Measurements from ENCODE around the gene SYT14. TPM values are rescaled to one million over a fixed set of nuclear protein-coding genes. Genes with fewer than 3 reads are reported as not detected.
"Not testable (repeated sequence)": the region's sequence is repeated elsewhere in the genome, so short reads cannot be mapped to it uniquely, and the experiment has no call there.

The SYT14 gene
- total RNA-seq, 2 experiments from 2014 or later, result not detected

- H3K36me3 Mint-ChIP-seq, result no peaks in the 10 kb centered on the region
- no peak overlapping the region for H3K4me3 Mint-ChIP-seq
- no peaks in the 10 kb centered on the region for H3K4me1 Mint-ChIP-seq
- no peak overlapping the region for H3K27ac Mint-ChIP-seq
- peaks cover 24% of the 10 kb centered on the region for H3K27me3 Mint-ChIP-seq
- DNase-seq, result no peak
- H3K9me3 Mint-ChIP-seq, result peaks cover 2% of the 10 kb centered on the region
Measured at GRCh38 chr1:210144736-210145135, 206.7 kb downstream of the SYT14 start.

DNA sequence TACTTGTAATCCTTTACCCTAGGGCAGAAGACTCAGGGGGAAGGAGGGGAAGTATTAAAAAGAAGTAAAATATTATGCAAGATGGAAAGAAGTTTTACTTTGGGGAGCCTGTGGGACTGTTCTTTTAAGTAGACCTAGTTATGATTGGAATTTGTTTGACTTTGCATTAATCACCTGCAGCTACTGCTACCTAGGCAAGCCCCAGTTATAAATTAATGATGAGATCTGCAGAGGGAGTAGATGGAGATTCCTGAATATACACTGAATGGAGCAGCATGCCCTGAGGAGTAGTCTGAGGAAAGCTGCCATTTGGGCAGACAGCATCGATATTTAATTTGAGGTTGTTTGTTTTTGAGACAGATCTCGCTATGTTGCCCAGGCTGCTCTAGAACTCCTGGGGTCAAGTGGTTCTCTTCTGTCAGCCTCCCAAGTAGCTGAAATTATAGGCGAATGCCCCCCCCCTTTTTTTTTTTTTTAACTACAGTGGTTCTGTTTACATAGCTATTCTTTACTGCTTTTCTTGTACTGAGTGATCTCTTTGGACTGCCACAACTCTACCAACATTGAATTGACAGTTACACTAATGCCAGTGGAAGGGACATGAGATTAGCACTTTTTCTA is 213.1 kb downstream of the SYT14 start:
- DNase-seq, result no peak
- Mint-ChIP-seq H3K27me3 (peaks cover 19% of the 10 kb centered on the region), H3K9me3 (no peaks in the 10 kb centered on the region), H3K36me3 (no peaks in the 10 kb centered on the region), H3K27ac (no peak overlapping the region), H3K4me3 (no peak overlapping the region), H3K4me1 (no peaks in the 10 kb centered on the region)

DNA sequence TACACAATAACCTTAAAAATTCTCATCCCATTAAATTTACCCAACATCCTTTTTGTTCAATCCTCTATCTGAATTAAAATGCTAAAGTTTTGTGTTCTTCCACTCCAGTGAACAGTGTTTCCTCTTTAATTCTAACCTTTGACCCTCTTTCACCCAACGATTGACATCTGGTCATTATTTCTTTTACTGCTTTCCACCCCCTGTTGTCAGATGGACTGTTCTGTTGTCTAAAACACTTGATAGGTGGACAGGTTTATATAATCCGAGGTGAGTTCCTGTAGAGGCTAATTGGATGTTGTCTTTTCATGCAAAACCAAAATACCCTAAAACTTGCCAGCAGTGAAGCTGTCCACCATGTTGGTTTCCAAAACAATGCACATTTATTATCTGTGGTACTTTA is 221.2 kb downstream of the SYT14 start:
- Mint-ChIP-seq H3K27me3 (peaks cover 17% of the 10 kb centered on the region), H3K36me3 (no peaks in the 10 kb centered on the region), H3K4me1 (no peaks in the 10 kb centered on the region), H3K27ac (no peak overlapping the region), H3K9me3 (no peaks in the 10 kb centered on the region), H3K4me3 (no peak overlapping the region)
- no peak for DNase-seq

DNA sequence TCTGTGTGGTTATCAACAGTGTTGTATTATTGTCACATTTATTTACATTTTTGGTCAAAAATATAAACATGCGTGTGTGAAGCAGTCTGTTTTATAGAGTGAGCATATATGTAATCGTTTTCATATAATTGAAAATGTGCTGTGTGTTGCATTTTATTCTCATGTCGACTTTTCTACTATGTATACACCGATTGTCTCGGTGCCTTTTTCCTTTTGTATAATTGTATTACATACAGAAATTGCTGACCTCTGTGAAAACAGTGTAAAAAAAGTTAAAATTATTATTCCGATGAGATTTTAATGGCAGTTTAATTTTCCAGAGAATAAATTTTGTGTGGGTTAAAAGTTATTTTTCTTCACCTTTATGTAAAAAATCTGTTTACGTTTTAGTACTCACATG is 232.2 kb downstream of the SYT14 start:
- H3K4me3 Mint-ChIP-seq, result no peak overlapping the region
- no peaks in the 10 kb centered on the region for H3K9me3 Mint-ChIP-seq
- DNase-seq, result no peak
- no peak overlapping the region for H3K27ac Mint-ChIP-seq
- no peaks in the 10 kb centered on the region for H3K36me3 Mint-ChIP-seq
- no peaks in the 10 kb centered on the region for H3K4me1 Mint-ChIP-seq
- peaks cover 16% of the 10 kb centered on the region for H3K27me3 Mint-ChIP-seq

DNA sequence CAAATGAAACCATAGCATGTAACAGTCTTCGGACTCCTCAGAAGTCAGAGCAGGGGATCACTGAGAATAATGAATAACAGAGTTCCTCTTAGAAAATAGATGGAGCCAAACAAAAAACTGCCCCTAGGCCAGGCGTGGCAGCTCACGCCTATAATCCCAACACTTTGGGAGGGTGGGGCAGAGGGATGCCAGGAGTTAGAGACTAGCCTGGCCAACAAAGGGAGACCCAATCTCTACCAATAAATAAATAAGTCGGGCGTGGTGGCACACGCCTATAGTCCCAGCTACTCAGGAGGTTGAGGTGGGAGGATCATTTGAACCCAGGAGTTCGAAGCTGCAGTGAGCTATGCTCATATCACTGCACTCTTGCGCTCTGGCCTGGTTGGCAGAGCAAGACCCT is 236.1 kb downstream of the SYT14 start:
- no peak for DNase-seq
- H3K27ac Mint-ChIP-seq, result no peak overlapping the region
- H3K27me3 Mint-ChIP-seq, result peaks cover 20% of the 10 kb centered on the region
- H3K9me3 Mint-ChIP-seq, result no peaks in the 10 kb centered on the region
- no peaks in the 10 kb centered on the region for H3K36me3 Mint-ChIP-seq
- no peaks in the 10 kb centered on the region for H3K4me1 Mint-ChIP-seq
- H3K4me3 Mint-ChIP-seq, result no peak overlapping the region

DNA sequence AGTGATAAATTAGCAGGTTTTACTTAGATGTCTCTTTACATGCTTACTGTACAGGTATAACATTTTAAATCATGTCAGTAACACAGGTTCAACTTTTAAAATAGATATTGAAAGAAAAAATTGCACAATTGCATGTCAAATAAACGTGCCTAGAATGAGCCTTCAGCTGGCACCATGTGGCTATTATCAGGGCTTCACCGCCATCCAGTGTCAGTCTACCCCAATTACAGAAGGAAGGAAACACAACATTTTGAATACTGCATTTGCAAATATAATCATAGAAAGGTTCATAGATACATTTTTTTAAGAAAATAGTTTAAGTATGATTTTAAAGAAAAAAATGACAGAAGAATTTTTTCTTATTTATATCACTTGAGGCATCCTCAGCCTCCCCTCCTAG is 247.0 kb downstream of the SYT14 start:
- no peaks in the 10 kb centered on the region for H3K9me3 Mint-ChIP-seq
- H3K27me3 Mint-ChIP-seq, result peaks cover 8% of the 10 kb centered on the region
- no peak for DNase-seq
- H3K4me1 Mint-ChIP-seq, result no peaks in the 10 kb centered on the region
- H3K4me3 Mint-ChIP-seq, result no peak overlapping the region
- no peak overlapping the region for H3K27ac Mint-ChIP-seq
- no peaks in the 10 kb centered on the region for H3K36me3 Mint-ChIP-seq

DNA sequence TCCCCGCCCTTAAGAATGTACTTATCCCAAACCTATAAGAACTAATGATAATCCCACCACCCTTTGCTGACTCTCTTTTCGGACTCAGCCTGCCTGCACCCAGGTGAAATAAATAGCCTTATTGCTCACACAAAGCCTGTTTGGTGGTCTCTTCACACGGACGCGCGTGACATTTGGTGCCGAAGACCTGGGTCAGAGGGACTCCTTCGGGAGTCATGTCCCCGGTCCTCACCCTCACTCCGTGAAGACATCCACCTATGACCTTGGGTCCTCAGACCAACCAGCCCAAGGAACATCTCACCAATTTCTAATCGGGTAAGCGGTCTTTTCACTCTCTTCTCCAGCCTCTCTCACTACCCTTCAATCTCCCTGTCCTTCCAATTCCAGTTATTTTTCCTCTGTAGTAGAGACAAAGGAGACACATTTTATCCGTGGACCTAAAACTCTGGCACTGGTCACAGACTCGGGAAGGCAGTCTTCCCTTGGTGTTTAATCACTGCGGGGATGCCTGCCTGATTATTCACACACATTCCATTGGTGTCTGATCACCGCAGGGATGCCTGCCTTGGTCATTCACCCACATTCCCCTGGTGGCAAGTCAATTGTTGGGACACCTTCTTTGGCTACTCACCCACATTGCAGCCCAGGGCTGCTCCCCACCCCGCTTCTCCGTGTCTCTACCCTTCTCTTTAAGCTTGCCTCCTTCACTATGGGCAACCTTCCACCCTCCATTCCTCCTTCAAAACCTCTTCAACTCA is 250.0 kb downstream of the SYT14 start:
- not testable (repeated sequence) for H3K4me1 Mint-ChIP-seq, H3K27me3 Mint-ChIP-seq, H3K27ac Mint-ChIP-seq, H3K9me3 Mint-ChIP-seq, H3K36me3 Mint-ChIP-seq, DNase-seq, H3K4me3 Mint-ChIP-seq

DNA sequence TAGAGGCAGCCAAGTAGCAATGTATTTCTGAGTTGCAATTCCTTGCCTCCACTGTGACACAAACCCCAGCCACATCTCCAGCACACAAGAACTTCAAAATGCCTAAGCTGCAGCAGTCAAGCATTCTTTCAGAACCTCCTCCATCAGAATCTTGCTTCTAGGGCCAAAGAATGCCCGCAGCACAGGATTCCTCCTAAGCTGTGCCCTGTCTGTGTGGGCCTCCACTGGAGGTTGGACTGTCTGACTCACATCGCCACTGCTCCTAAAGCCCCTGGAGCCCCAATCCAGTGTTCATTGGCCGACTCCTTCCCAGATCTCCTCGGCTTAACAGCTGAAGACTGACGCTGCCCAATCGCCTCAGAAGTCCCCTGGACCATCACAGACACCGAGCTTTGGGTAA is 251.4 kb downstream of the SYT14 start:
- no peak overlapping the region for H3K4me3 Mint-ChIP-seq
- DNase-seq, result no peak
- H3K27me3 Mint-ChIP-seq, result peaks cover 3% of the 10 kb centered on the region
- no peaks in the 10 kb centered on the region for H3K4me1 Mint-ChIP-seq
- H3K9me3 Mint-ChIP-seq, result no peaks in the 10 kb centered on the region
- no peak overlapping the region for H3K27ac Mint-ChIP-seq
- no peaks in the 10 kb centered on the region for H3K36me3 Mint-ChIP-seq

DNA sequence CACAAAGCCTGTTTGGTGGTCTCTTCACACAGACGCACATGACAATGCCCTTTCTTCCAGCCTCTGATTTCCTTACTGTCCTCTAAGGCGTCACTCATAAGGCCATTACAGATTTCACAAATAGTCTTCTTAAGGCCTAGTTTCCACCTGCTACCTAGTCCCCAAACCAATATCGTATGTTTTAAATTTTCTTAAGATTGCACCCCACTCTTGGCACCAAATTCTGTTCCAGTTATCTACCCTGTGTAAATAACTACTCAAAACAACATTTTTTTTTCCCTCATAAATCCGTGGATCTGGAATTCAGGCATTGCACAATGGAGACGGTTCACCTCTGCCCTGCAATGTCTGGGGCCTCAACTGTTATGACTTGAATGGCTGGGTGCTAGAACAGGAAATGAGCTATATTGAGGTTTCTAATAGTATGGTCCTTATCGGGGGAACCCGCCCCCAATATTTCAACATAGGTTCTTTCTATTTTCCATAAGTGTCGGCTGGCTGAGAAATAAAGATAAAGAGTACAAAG is 257.7 kb downstream of the SYT14 start:
- DNase-seq, result no peak
- Mint-ChIP-seq H3K9me3 (no peaks in the 10 kb centered on the region), H3K27me3 (peaks cover 3% of the 10 kb centered on the region), H3K36me3 (no peaks in the 10 kb centered on the region), H3K4me3 (no peak overlapping the region), H3K27ac (no peak overlapping the region), H3K4me1 (no peaks in the 10 kb centered on the region)

GRCh38 chr1:210196266-210196665 is 258.2 kb downstream of the SYT14 start:
- not testable (repeated sequence) for H3K4me3 Mint-ChIP-seq, DNase-seq, H3K9me3 Mint-ChIP-seq, H3K27me3 Mint-ChIP-seq, H3K4me1 Mint-ChIP-seq, H3K27ac Mint-ChIP-seq, H3K36me3 Mint-ChIP-seq

DNA sequence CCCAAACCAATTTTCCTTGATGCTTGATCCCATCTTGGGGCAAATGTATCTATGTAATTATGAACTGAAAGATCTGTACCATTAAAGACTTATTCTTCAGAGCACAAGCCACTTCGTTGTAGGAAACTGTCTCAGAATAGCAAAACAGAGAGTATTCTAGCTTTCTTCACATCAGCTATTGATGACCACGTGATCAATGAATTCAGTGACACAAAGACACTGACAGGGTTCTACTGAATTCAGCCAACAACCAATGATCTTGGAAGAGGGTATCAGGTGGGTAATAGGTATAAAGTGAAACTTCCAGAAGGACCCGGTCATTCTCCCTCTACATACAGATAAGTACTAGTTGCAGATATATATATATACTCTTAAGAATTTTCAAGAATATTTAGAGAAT is 260.8 kb downstream of the SYT14 start:
- no peaks in the 10 kb centered on the region for H3K36me3 Mint-ChIP-seq
- DNase-seq, result no peak
- no peak overlapping the region for H3K27ac Mint-ChIP-seq
- no peaks in the 10 kb centered on the region for H3K4me1 Mint-ChIP-seq
- no peaks in the 10 kb centered on the region for H3K9me3 Mint-ChIP-seq
- H3K27me3 Mint-ChIP-seq, result peaks cover 3% of the 10 kb centered on the region
- H3K4me3 Mint-ChIP-seq, result no peak overlapping the region

GRCh38 chr1:210200124-210200736 is 262.2 kb downstream of the SYT14 start:
- Mint-ChIP-seq H3K36me3 (no peaks in the 10 kb centered on the region), H3K9me3 (no peaks in the 10 kb centered on the region), H3K4me1 (no peaks in the 10 kb centered on the region), H3K27ac (no peak overlapping the region), H3K27me3 (peaks cover 8% of the 10 kb centered on the region), H3K4me3 (no peak overlapping the region)
- DNase-seq, result no peak

GRCh38 chr1:210201681-210202080 is 263.7 kb downstream of the SYT14 start:
- peaks cover 15% of the 10 kb centered on the region for H3K27me3 Mint-ChIP-seq
- no peaks in the 10 kb centered on the region for H3K9me3 Mint-ChIP-seq
- no peaks in the 10 kb centered on the region for H3K4me1 Mint-ChIP-seq
- H3K36me3 Mint-ChIP-seq, result no peaks in the 10 kb centered on the region
- no peak for DNase-seq
- no peak overlapping the region for H3K4me3 Mint-ChIP-seq
- H3K27ac Mint-ChIP-seq, result no peak overlapping the region

GRCh38 chr1:210207597-210208450 is 269.8 kb downstream of the SYT14 start:
- H3K4me1 Mint-ChIP-seq, result no peaks in the 10 kb centered on the region
- H3K36me3 Mint-ChIP-seq, result no peaks in the 10 kb centered on the region
- H3K9me3 Mint-ChIP-seq, result no peaks in the 10 kb centered on the region
- H3K27ac Mint-ChIP-seq, result no peak overlapping the region
- peaks cover 28% of the 10 kb centered on the region for H3K27me3 Mint-ChIP-seq
- no peak overlapping the region for H3K4me3 Mint-ChIP-seq
- no peak for DNase-seq

DNA sequence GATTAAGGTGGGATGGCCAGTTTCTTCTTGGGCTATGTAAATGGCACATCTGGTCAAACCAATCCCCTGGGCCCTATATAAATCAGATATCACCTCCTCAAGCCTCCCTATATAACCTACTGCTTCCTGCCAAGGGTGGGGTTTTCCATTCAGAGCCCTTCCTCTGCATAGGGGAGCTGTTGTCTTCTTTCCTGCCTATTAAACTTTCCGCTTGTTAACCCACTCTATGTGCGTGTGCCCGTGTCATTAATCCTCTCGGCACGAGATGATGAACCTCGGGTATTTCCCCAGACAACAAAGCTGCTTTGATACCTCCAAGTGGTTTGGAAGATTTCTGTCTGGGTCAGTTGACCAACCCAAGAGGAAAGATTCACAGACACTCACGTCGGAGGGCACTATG is 275.3 kb downstream of the SYT14 start:
- Mint-ChIP-seq H3K27me3 (peaks cover 30% of the 10 kb centered on the region), H3K4me3 (no peak overlapping the region), H3K4me1 (no peaks in the 10 kb centered on the region), H3K9me3 (no peaks in the 10 kb centered on the region), H3K36me3 (no peaks in the 10 kb centered on the region), H3K27ac (no peak overlapping the region)
- DNase-seq, result no peak
